SU-DHL-6 (cell line): ENCODE measurements around the gene PRR5.

ENCODE experiments used
- EZH2phosphoT487 ChIP-seq: fragments of 200-600 bp; sonication (generic), shearing (Covaris generic); conservative IDR thresholded peaks from 2 replicates; pipeline ENCODE4 v1.6.1; 2018; ENCODE audit warnings: mild to moderate bottlenecking, antibody characterized with exemption, low read length, moderate library complexity, mixed read lengths
- TF ChIP-seq, protein P1 (sequence below): fragments of 200-600 bp; sonication (generic); IDR thresholded peaks from one replicate; pipeline ENCODE4 v1.5.1; 2017; ENCODE audit warnings: antibody characterized with exemption, mild to moderate bottlenecking, low read length, moderate library complexity; ENCODE audit not compliant: insufficient read depth, poor library complexity, severe bottlenecking

DNA sequence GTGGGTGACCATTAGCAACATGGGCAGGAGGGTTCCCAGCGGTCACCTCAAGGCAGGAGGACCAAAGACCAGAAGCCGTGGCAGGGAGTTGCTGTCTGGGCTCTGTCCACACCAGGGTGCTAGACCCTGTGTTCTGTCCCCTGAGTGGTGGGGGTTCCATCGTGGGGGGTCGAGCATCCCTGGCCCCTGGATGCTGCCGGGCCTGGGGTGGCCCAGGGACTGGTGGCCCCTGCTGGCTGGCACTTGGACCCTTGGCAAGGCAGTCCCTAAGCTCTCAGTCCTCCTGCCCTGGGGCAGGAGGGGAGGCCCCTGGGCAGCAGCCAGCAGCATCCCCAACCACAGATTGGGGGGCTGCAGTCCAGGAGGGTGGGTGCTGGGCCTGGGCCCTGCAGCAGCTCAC lies 37.0 kb downstream of the PRR5 start:
- TF ChIP-seq, protein P1, sequence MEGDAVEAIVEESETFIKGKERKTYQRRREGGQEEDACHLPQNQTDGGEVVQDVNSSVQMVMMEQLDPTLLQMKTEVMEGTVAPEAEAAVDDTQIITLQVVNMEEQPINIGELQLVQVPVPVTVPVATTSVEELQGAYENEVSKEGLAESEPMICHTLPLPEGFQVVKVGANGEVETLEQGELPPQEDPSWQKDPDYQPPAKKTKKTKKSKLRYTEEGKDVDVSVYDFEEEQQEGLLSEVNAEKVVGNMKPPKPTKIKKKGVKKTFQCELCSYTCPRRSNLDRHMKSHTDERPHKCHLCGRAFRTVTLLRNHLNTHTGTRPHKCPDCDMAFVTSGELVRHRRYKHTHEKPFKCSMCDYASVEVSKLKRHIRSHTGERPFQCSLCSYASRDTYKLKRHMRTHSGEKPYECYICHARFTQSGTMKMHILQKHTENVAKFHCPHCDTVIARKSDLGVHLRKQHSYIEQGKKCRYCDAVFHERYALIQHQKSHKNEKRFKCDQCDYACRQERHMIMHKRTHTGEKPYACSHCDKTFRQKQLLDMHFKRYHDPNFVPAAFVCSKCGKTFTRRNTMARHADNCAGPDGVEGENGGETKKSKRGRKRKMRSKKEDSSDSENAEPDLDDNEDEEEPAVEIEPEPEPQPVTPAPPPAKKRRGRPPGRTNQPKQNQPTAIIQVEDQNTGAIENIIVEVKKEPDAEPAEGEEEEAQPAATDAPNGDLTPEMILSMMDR = no peak
- no peak for TF ChIP-seq EZH2phosphoT487
